ENCODE measurements around the gene LCE3B.

DNA sequence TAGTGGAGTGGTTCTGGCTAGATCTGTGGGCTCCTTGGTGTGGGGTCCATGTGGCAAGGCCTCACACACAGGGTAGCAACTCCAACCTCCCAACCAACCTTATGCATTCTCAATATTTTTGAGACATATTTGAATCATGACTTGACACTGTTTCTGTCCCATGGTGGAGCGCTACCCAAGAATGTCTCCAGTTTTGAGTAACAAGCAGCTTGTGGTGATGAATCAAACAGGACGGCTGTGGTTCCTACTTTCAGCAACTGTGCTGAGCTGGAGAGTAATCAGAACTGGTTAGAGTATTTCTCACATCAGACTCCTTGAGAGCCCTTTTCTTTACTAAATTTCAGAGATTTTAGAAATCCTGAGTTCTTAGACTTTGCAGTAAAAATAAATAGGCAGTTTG is 36.4 kb upstream of the LCE3B start:
- TF ChIP-seq, protein P1, sequence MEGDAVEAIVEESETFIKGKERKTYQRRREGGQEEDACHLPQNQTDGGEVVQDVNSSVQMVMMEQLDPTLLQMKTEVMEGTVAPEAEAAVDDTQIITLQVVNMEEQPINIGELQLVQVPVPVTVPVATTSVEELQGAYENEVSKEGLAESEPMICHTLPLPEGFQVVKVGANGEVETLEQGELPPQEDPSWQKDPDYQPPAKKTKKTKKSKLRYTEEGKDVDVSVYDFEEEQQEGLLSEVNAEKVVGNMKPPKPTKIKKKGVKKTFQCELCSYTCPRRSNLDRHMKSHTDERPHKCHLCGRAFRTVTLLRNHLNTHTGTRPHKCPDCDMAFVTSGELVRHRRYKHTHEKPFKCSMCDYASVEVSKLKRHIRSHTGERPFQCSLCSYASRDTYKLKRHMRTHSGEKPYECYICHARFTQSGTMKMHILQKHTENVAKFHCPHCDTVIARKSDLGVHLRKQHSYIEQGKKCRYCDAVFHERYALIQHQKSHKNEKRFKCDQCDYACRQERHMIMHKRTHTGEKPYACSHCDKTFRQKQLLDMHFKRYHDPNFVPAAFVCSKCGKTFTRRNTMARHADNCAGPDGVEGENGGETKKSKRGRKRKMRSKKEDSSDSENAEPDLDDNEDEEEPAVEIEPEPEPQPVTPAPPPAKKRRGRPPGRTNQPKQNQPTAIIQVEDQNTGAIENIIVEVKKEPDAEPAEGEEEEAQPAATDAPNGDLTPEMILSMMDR (IDR thresholded peaks at IDR 0.05), result no peak
- TF ChIP-seq POLR2A (IDR thresholded peaks at IDR 0.05) (no peak), POLR2AphosphoS5 (IDR thresholded peaks at IDR 0.05) (no peak), EP300 (IDR thresholded peaks at IDR 0.05) (no peak)
